GM12891 (cell line): Measurements from ENCODE around the gene DNAH11.

Source experiments
- PAX5 ChIP-seq: IDR thresholded peaks from 2 replicates; pipeline ENCODE4 v1.6.1; 2011; ENCODE audit warnings: low read length, moderate library complexity, mild to moderate bottlenecking; ENCODE audit not compliant: insufficient read depth, severe bottlenecking
- POLR2A ChIP-seq: IDR thresholded peaks from 2 replicates; pipeline ENCODE4 v1.6.1; 2011; ENCODE audit warnings: low read depth, low read length, control low read depth
- POLR2AphosphoS5 ChIP-seq: IDR thresholded peaks from 2 replicates; pipeline ENCODE4 v1.6.1; 2011; ENCODE audit warnings: low read depth, low read length, control low read depth
- POU2F2 ChIP-seq: IDR thresholded peaks from 2 replicates; pipeline ENCODE4 v1.6.1; 2011; ENCODE audit warnings: low read depth, mild to moderate bottlenecking, control low read depth, low read length, moderate library complexity
- SPI1 ChIP-seq: IDR thresholded peaks from 2 replicates; pipeline ENCODE4 v1.6.1; 2011; ENCODE audit warnings: low read depth, low read length, control low read depth
- TAF1 ChIP-seq: IDR thresholded peaks from 2 replicates; pipeline ENCODE4 v1.6.1; 2011; ENCODE audit warnings: low read depth, low read length, control low read depth

GRCh38 chr7:21603462-21603861 is 60.6 kb downstream of the DNAH11 start:
- no peak for TF ChIP-seq POLR2A
- TF ChIP-seq PAX5: no peak
- TF ChIP-seq TAF1: no peak
- no peak for TF ChIP-seq POLR2AphosphoS5
- TF ChIP-seq SPI1: no peak
- TF ChIP-seq POU2F2: no peak
